Kidney (tissue), 14 donors: ENCODE measurements around the gene NLRP1. TPM values are rescaled to one million over a fixed set of nuclear protein-coding genes. Genes with fewer than 3 reads are reported as not detected.

Source experiments
- DNase-seq, 5 donors: peaks; one replicate each; pipeline ENCODE4 v3.0.0-alpha.2; 2013 to 2020
- FAIRE-seq: peaks from 2 replicates; lab custom pipeline; 2012; peaks lifted over from hg19 to GRCh38; lab: Jason Lieb, UNC
- H3K27ac ChIP-seq, 2 donors: one replicate each; pipeline ENCODE4 v1.7.0; 2013; ENCODE audit warnings: low read depth in 2 of 2, low read length in 2 of 2, inconsistent platforms in 1 of 2
- H3K27me3 ChIP-seq: one replicate; pipeline ENCODE4 v1.7.1; 2013; ENCODE audit warnings: low read length, inconsistent platforms; ENCODE audit not compliant: control insufficient read depth, insufficient read depth
- H3K36me3 ChIP-seq, 3 donors: one replicate each; pipeline versions ENCODE4 v1.7.0 to v1.7.1; 2013; ENCODE audit warnings: low read length in 3 of 3, control low read depth in 1 of 3, inconsistent platforms in 1 of 3; ENCODE audit not compliant: insufficient read depth in 3 of 3, control insufficient read depth in 2 of 3
- H3K4me1 ChIP-seq, 3 donors: one replicate each; pipeline versions ENCODE4 v1.7.0 to v1.7.1; 2013; ENCODE audit warnings: low read length in 3 of 3, inconsistent platforms in 1 of 3, low read depth in 1 of 3; ENCODE audit not compliant: control insufficient read depth in 2 of 3, insufficient read depth in 2 of 3
- H3K4me3 ChIP-seq, 3 donors: one replicate each; pipeline versions ENCODE4 v1.7.0 to v1.8.1; 2013; ENCODE audit warnings: low read length in 3 of 3, control low read depth in 1 of 3, inconsistent platforms in 1 of 3
- H3K9ac ChIP-seq, 3 donors: one replicate each; pipeline versions ENCODE4 v1.7.0 to v1.7.1; 2013; ENCODE audit warnings: low read length in 3 of 3, control low read depth in 1 of 3, inconsistent platforms in 1 of 3
- H3K9me3 ChIP-seq, 3 donors: one replicate each; pipeline versions ENCODE4 v1.7.0 to v1.7.1; 2013; ENCODE audit warnings: low read length in 3 of 3, control low read depth in 1 of 3, inconsistent platforms in 1 of 3; ENCODE audit not compliant: control insufficient read depth in 2 of 3, insufficient read depth in 1 of 3
- CTCF ChIP-seq: IDR thresholded peaks from 3 replicates; pipeline ENCODE4 v1.5.1; 2012; ENCODE audit warnings: mild to moderate bottlenecking, moderate library complexity, borderline replicate concordance; ENCODE audit not compliant: insufficient read depth; ENCODE audit errors: extremely low read depth
- intact Hi-C: fragments of 100-400 bp; cut with DNase I; formaldehyde crosslinking; loops from one replicate; pipeline ENCODE4 v1.11.1; 2022
- polyA plus RNA-seq: library from polyadenylated mRNA; stranded (reverse); fragments of 350-450 nt; fragmentation: Illumina TruSeq; extraction: RNeasy Lipid Tissue Mini Kit (QIAGEN cat#74804); gene quantifications from one replicate; pipeline ENCODE4 v1.2.3, GENCODE V29; 2014; ENCODE audit warnings: low read depth, low replicate concordance; ENCODE audit not compliant: insufficient read depth
- total RNA-seq: library from RNA; stranded (reverse); fragmentation: NEBNext Ultra II Directional; extraction: Animal tissue kit (Norgen Biotek cat#: 25700); gene quantifications from one replicate; pipeline ENCODE4 v1.2.1, GENCODE V29; 2021
- donor health status: control.
- donor health status: control.
- donor health status: control.
- donor health status: control.
- donor health status: control.
- donor health status: DM: yes; HTN: yes; CAD: no.
- donor health status: Normal renal cell carcinoma (clear cell type).

The NLRP1 gene
- total and polyA plus RNA-seq, 2 donors from 2014 or later = 11.4 to 19.6 TPM

GRCh38 chr17:5540321-5540720 is 44.0 kb downstream of the NLRP1 start:
- Histone ChIP-seq H3K4me3 (no peak overlapping the region), H3K9ac (no peak overlapping the region), H3K36me3 (no peaks in the 10 kb centered on the region), H3K4me1 (no peaks in the 10 kb centered on the region), H3K9me3 (no peaks in the 10 kb centered on the region), H3K27me3 (no peaks in the 10 kb centered on the region), H3K27ac (no peak overlapping the region)
- no peak for TF ChIP-seq CTCF
- intact Hi-C loops = no loop called here
- no peak for DNase-seq
- no peak for FAIRE-seq

- no peak for DNase-seq
- H3K4me3 ChIP-seq = no peak overlapping the region
- H3K9me3 ChIP-seq = no peaks in the 10 kb centered on the region
- no peaks in the 10 kb centered on the region for H3K27me3 ChIP-seq
- H3K36me3 ChIP-seq = no peaks in the 10 kb centered on the region
- H3K9ac ChIP-seq = no peak overlapping the region
- H3K4me1 ChIP-seq = no peaks in the 10 kb centered on the region
- no peak for TF ChIP-seq CTCF
- intact Hi-C loops = no loop called here
- FAIRE-seq = no peak
- H3K27ac ChIP-seq = no peak overlapping the region
These were observed 45.0 kb downstream of the NLRP1 start for GRCh38 chr17:5539286-5539685.

GRCh38 chr17:5536866-5537650 is 47.3 kb downstream of the NLRP1 start:
- no peaks in the 10 kb centered on the region for H3K9me3 ChIP-seq
- no peaks in the 10 kb centered on the region for H3K4me1 ChIP-seq
- TF ChIP-seq CTCF = no peak
- intact Hi-C loops = no loop called here
- no peak overlapping the region for H3K9ac ChIP-seq
- H3K4me3 ChIP-seq = no peak overlapping the region
- H3K27me3 ChIP-seq = no peaks in the 10 kb centered on the region
- DNase-seq = no peak
- FAIRE-seq = no peak
- H3K27ac ChIP-seq = no peak overlapping the region
- H3K36me3 ChIP-seq = no peaks in the 10 kb centered on the region
